Measurements from ENCODE around the gene LRMDA. TPM values are rescaled to one million over a fixed set of nuclear protein-coding genes. Genes with fewer than 3 reads are reported as not detected.

LRMDA gene
- total RNA-seq, 3 donors from 2014 or later (not counting 1 experiment from before 2014, with no cell fraction given): 1.4 to 2.4 (median 2.1) TPM

DNA sequence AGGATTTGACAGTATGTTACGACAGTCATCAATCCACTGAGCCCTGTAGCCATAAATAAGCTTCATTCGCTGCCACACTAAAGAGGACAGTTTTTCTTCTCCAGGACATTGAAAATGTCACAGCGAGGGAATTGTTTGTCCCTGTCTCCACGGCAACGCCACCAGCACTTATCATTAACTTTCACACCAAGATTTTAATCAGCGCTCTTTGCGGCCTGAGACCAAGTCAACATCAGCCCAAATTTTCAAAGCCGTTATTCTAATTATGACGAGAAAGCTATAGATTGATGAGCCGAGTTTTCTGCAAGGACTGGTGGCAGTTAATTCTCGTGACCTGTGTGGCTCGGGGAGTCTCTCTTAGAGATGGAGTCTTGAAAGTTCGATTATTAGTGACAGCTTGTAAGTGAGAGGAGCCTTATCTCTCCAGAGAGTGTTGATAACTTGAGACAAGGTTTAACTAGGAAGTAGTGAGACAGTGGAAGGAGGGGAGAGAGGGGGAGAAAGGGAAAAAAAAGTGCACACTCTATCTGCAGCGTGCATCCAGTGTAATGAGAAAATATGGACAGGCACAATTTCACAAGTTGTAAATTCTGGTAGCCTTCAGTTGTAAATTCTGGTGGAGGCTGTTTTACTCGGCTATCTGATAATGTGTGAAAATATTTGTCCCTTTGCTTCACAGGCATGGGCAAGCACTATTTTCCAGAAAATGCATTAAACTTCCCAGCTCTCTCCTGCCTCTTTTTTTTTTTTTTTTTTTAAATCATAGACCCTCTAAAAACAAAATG is 473.3 kb downstream of the LRMDA start:
- H3K9me3 Mint-ChIP-seq: no peaks in the 10 kb centered on the region
- H3K4me3 Mint-ChIP-seq: no peak overlapping the region
- peaks cover 7 to 8% of the 10 kb centered on the region in 2 donors for H3K27me3 Mint-ChIP-seq (ENCODE audit: low read depth in 2 of 2)
- H3K27ac ChIP-seq (ENCODE audit: low read length): no peak overlapping the region
- H3K27me3 ChIP-seq (ENCODE audit: control insufficient read depth, insufficient read depth, low read length): no peaks in the 10 kb centered on the region
- ATAC-seq (peak in 1 of 3 donors; percentile 27), DNase-seq (no peak)
- 19% methylated on average over 15 of the region's 15 CpGs for WGBS (ENCODE audit: insufficient coverage)
- no peaks in the 10 kb centered on the region for H3K4me1 ChIP-seq (ENCODE audit: control insufficient read depth, insufficient read depth, low read length)
- H3K27ac Mint-ChIP-seq: no peak overlapping the region
- no peaks in the 10 kb centered on the region for H3K9me3 ChIP-seq (ENCODE audit: control insufficient read depth, insufficient read depth, low read length)
- intact Hi-C loops (cut with micrococcal nuclease): no loop called here
- H3K4me1 Mint-ChIP-seq: peaks cover 12 to 13% of the 10 kb centered on the region in 2 donors
- no peak overlapping the region for H3K4me3 ChIP-seq (ENCODE audit: low read length)
- TF ChIP-seq, protein P1, sequence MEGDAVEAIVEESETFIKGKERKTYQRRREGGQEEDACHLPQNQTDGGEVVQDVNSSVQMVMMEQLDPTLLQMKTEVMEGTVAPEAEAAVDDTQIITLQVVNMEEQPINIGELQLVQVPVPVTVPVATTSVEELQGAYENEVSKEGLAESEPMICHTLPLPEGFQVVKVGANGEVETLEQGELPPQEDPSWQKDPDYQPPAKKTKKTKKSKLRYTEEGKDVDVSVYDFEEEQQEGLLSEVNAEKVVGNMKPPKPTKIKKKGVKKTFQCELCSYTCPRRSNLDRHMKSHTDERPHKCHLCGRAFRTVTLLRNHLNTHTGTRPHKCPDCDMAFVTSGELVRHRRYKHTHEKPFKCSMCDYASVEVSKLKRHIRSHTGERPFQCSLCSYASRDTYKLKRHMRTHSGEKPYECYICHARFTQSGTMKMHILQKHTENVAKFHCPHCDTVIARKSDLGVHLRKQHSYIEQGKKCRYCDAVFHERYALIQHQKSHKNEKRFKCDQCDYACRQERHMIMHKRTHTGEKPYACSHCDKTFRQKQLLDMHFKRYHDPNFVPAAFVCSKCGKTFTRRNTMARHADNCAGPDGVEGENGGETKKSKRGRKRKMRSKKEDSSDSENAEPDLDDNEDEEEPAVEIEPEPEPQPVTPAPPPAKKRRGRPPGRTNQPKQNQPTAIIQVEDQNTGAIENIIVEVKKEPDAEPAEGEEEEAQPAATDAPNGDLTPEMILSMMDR (IDR thresholded peaks at IDR 0.05): no peak
- no peaks in the 10 kb centered on the region for H3K36me3 ChIP-seq (ENCODE audit: control insufficient read depth, insufficient read depth, low read length)
- no peaks in the 10 kb centered on the region for H3K36me3 Mint-ChIP-seq

GRCh38 chr10:75905490-75905889 is 474.1 kb downstream of the LRMDA start:
- TF ChIP-seq, protein P1 (IDR thresholded peaks at IDR 0.05): no peak
- Mint-ChIP-seq H3K36me3 (no peaks in the 10 kb centered on the region), H3K27me3 (ENCODE audit: low read depth in 2 of 2) (peaks cover 7 to 8% of the 10 kb centered on the region in 2 donors), H3K9me3 (no peaks in the 10 kb centered on the region), H3K4me1 (peaks cover 12 to 13% of the 10 kb centered on the region in 2 donors), H3K27ac (no peak overlapping the region), H3K4me3 (no peak overlapping the region)
- Histone ChIP-seq H3K36me3 (ENCODE audit: control insufficient read depth, insufficient read depth, low read length) (no peaks in the 10 kb centered on the region), H3K27ac (ENCODE audit: low read length) (no peak overlapping the region), H3K4me1 (ENCODE audit: control insufficient read depth, insufficient read depth, low read length) (no peaks in the 10 kb centered on the region), H3K27me3 (ENCODE audit: control insufficient read depth, insufficient read depth, low read length) (no peaks in the 10 kb centered on the region), H3K9me3 (ENCODE audit: control insufficient read depth, insufficient read depth, low read length) (no peaks in the 10 kb centered on the region), H3K4me3 (ENCODE audit: low read length) (no peak overlapping the region)
- intact Hi-C loops (cut with micrococcal nuclease): no loop called here
- no peak for ATAC-seq
- no peak for DNase-seq
- 44% methylated on average over 3 of the region's 4 CpGs for WGBS (ENCODE audit: insufficient coverage)

DNA sequence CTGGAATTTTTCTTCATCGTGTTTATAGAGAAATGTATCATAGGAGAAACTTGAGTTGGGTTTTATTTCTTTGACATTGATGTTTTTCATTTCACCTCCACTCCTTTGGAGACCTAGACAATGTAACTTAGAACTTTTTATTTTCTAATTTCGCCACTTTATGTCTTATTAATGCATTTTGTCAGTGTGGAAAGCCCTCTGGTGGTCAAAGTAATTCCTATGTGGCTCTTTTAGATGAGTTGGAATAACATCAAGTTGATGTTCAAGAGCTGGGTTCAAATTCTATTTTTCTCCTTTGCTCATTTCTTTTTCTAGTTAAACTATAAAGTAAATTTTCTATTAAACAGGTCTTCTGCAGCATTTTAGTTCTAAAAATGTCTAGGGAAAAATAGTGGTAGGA is 478.6 kb downstream of the LRMDA start:
- Mint-ChIP-seq H3K27ac (no peak overlapping the region), H3K4me3 (no peak overlapping the region), H3K4me1 (peaks cover 6 to 7% of the 10 kb centered on the region in 2 donors), H3K9me3 (no peaks in the 10 kb centered on the region), H3K36me3 (no peaks in the 10 kb centered on the region), H3K27me3 (ENCODE audit: low read depth in 2 of 2) (peaks cover 4 to 8% of the 10 kb centered on the region in 2 donors)
- H3K4me1 ChIP-seq (ENCODE audit: control insufficient read depth, insufficient read depth, low read length): no peaks in the 10 kb centered on the region
- H3K4me3 ChIP-seq (ENCODE audit: low read length): no peak overlapping the region
- WGBS (ENCODE audit: insufficient coverage): 80% methylated on average over 1 of the region's 2 CpGs
- TF ChIP-seq, protein P1 (IDR thresholded peaks at IDR 0.05): no peak
- no peaks in the 10 kb centered on the region for H3K9me3 ChIP-seq (ENCODE audit: control insufficient read depth, insufficient read depth, low read length)
- no peak overlapping the region for H3K27ac ChIP-seq (ENCODE audit: low read length)
- no peak for DNase-seq
- intact Hi-C loops (cut with micrococcal nuclease): no loop called here
- no peaks in the 10 kb centered on the region for H3K36me3 ChIP-seq (ENCODE audit: control insufficient read depth, insufficient read depth, low read length)
- no peaks in the 10 kb centered on the region for H3K27me3 ChIP-seq (ENCODE audit: control insufficient read depth, insufficient read depth, low read length)
- no peak for ATAC-seq

DNA sequence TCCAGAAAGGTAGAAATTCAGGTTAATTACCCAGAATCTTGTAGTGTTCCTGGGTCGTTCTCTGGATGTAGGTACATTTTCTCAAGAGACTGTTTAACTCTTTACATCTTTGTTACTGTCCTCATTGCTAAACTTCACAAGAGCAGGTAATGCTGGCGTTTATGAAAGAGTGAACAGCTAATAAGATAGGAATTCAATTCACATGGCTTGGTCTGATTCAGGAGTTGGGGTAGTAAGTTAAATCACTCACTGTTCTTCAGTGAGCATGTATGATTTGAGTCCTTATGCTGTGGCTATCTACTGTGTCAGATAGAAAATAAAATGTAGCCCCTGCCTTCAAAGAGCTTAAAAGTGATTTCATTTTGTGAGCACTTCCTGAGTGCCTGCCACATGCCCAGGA is 480.0 kb downstream of the LRMDA start:
- Mint-ChIP-seq H3K4me3 (no peak overlapping the region), H3K27ac (no peak overlapping the region), H3K36me3 (no peaks in the 10 kb centered on the region), H3K27me3 (ENCODE audit: low read depth in 2 of 2) (no peaks in the 10 kb centered on the region), H3K9me3 (no peaks in the 10 kb centered on the region), H3K4me1 (no peaks in the 10 kb centered on the region)
- WGBS (ENCODE audit: insufficient coverage): 75% methylated on average over 2 of the region's 2 CpGs
- no peaks in the 10 kb centered on the region for H3K36me3 ChIP-seq (ENCODE audit: control insufficient read depth, insufficient read depth, low read length)
- TF ChIP-seq, protein P1 (IDR thresholded peaks at IDR 0.05): no peak
- no peaks in the 10 kb centered on the region for H3K27me3 ChIP-seq (ENCODE audit: control insufficient read depth, insufficient read depth, low read length)
- ATAC-seq (no peak), DNase-seq (no peak)
- H3K9me3 ChIP-seq (ENCODE audit: control insufficient read depth, insufficient read depth, low read length): no peaks in the 10 kb centered on the region
- intact Hi-C loops (cut with micrococcal nuclease): no loop called here
- H3K27ac ChIP-seq (ENCODE audit: low read length): no peak overlapping the region
- no peak overlapping the region for H3K4me3 ChIP-seq (ENCODE audit: low read length)
- no peaks in the 10 kb centered on the region for H3K4me1 ChIP-seq (ENCODE audit: control insufficient read depth, insufficient read depth, low read length)

Data from natural killer cell (primary cell).